ENCODE measurements around the gene PLCB4. TPM values are rescaled to one million over a fixed set of nuclear protein-coding genes. Genes with fewer than 3 reads are reported as not detected.

Gene PLCB4
- total RNA-seq, 1 donor from 2014 or later = 1.6 TPM

GRCh38 chr20:9395971-9396370 is 327.1 kb downstream of the PLCB4 start:
- no peaks in the 10 kb centered on the region for H3K36me3 ChIP-seq (ENCODE audit: control insufficient read depth, insufficient read depth, low read length)
- DNase-seq (ENCODE audit: low read depth) (no peak), FAIRE-seq (no peak)
- no peaks in the 10 kb centered on the region for H3K27me3 ChIP-seq (ENCODE audit: control insufficient read depth, insufficient read depth, low read length)
- no peak overlapping the region for H3K4me3 ChIP-seq (ENCODE audit: low read depth, low read length)
- TF ChIP-seq CTCF (IDR thresholded peaks at IDR 0.05; ENCODE audit: insufficient read depth, low read length, severe bottlenecking) = no peak

- FAIRE-seq = no peak
- Histone ChIP-seq H3K4me3 (ENCODE audit: low read depth, low read length) (no peak overlapping the region), H3K27me3 (ENCODE audit: control insufficient read depth, insufficient read depth, low read length) (no peaks in the 10 kb centered on the region), H3K36me3 (ENCODE audit: control insufficient read depth, insufficient read depth, low read length) (no peaks in the 10 kb centered on the region)
- DNase-seq (ENCODE audit: low read depth) = no peak
- TF ChIP-seq CTCF (IDR thresholded peaks at IDR 0.05; ENCODE audit: insufficient read depth, low read length, severe bottlenecking) = no peak
These were observed 329.0 kb downstream of the PLCB4 start for GRCh38 chr20:9397928-9398327.

- TF ChIP-seq CTCF (IDR thresholded peaks at IDR 0.05; ENCODE audit: insufficient read depth, low read length, severe bottlenecking) = no peak
- FAIRE-seq = no peak
- no peak for DNase-seq (ENCODE audit: low read depth)
- H3K36me3 ChIP-seq (ENCODE audit: control insufficient read depth, insufficient read depth, low read length) = no peaks in the 10 kb centered on the region
- no peaks in the 10 kb centered on the region for H3K27me3 ChIP-seq (ENCODE audit: control insufficient read depth, insufficient read depth, low read length)
- H3K4me3 ChIP-seq (ENCODE audit: low read depth, low read length) = no peak overlapping the region
These were observed 330.0 kb downstream of the PLCB4 start for GRCh38 chr20:9398882-9399281.

- Histone ChIP-seq H3K27me3 (ENCODE audit: control insufficient read depth, insufficient read depth, low read length) (no peaks in the 10 kb centered on the region), H3K4me3 (ENCODE audit: low read depth, low read length) (no peak overlapping the region), H3K36me3 (ENCODE audit: control insufficient read depth, insufficient read depth, low read length) (no peaks in the 10 kb centered on the region)
- TF ChIP-seq CTCF (IDR thresholded peaks at IDR 0.05; ENCODE audit: insufficient read depth, low read length, severe bottlenecking) = no peak
- FAIRE-seq (no peak), DNase-seq (ENCODE audit: low read depth) (no peak)
These were observed 330.4 kb downstream of the PLCB4 start for GRCh38 chr20:9399322-9399721.

- H3K36me3 ChIP-seq (ENCODE audit: control insufficient read depth, insufficient read depth, low read length) = no peaks in the 10 kb centered on the region
- H3K27me3 ChIP-seq (ENCODE audit: control insufficient read depth, insufficient read depth, low read length) = no peaks in the 10 kb centered on the region
- H3K4me3 ChIP-seq (ENCODE audit: low read depth, low read length) = no peak overlapping the region
- no peak for DNase-seq (ENCODE audit: low read depth)
- no peak for FAIRE-seq
- TF ChIP-seq CTCF (IDR thresholded peaks at IDR 0.05; ENCODE audit: insufficient read depth, low read length, severe bottlenecking) = no peak
These were observed 331.5 kb downstream of the PLCB4 start for GRCh38 chr20:9400171-9401025.

GRCh38 chr20:9401371-9401770 is 332.5 kb downstream of the PLCB4 start:
- DNase-seq (ENCODE audit: low read depth) = no peak
- Histone ChIP-seq H3K27me3 (ENCODE audit: control insufficient read depth, insufficient read depth, low read length) (no peaks in the 10 kb centered on the region), H3K36me3 (ENCODE audit: control insufficient read depth, insufficient read depth, low read length) (no peaks in the 10 kb centered on the region), H3K4me3 (ENCODE audit: low read depth, low read length) (no peak overlapping the region)
- no peak for TF ChIP-seq CTCF (IDR thresholded peaks at IDR 0.05; ENCODE audit: insufficient read depth, low read length, severe bottlenecking)
- FAIRE-seq = no peak
